Suppressor macrophage treated with lipopolysaccharide for 1 hour (primary cell): ENCODE measurements around the gene ATF3.
A peak's percentile ranks its signal among the peaks of the same experiment; 100 is the strongest.

Experiments
- DNase-seq, 3 donors: peaks; one replicate each; pipeline ENCODE4 v3.0.0-alpha.2; 2020 to 2022

ATF3 gene, protein sequence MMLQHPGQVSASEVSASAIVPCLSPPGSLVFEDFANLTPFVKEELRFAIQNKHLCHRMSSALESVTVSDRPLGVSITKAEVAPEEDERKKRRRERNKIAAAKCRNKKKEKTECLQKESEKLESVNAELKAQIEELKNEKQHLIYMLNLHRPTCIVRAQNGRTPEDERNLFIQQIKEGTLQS

DNA sequence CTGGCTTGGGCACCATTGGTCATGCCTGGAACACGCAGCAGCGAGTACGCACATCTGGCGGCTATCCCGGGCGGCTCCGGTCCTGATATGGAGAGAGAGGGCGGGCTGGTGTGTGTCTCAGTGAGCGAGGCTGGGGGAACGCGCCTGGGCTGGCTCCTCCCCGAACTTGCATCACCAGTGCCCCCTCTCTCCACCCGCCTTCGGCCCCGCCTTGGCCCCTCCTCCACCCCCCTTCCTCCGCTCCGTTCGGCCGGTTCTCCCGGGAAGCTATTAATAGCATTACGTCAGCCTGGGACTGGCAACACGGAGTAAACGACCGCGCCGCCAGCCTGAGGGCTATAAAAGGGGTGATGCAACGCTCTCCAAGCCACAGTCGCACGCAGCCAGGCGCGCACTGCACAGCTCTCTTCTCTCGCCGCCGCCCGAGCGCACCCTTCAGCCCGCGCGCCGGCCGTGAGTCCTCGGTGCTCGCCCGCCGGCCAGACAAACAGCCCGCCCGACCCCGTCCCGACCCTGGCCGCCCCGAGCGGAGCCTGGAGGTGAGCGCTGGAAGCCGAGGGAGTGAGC is at the start of gene ATF3:
TSS of gene ATF3 (plus strand) at position 370 of the 567 bp plus-strand sequence. CDS start 6,261 bp downstream, outside the sequence.
- DNase-seq, result peak; percentile 99 to 100 (median 100)

DNA sequence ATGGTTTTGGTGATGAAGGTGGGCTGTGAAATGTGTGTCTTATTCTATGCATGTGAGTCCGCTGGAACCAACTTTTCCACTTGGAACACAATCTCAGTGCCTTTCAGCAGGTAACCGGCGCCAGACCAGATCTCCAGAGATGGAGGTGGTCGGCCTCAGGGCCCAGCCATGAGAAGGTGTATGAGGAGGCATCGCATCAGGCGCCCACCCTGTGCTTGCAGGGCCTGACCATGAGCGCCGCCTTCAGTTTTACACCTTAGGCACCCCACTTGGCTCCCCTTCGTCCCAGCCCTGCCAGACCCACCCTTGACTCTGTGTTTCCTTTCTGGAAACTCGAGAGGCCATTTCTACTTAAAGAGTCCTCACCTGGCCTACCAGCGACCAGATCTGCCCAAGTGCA is 48.6 kb upstream of the ATF3 start:
- no peak for DNase-seq

DNA sequence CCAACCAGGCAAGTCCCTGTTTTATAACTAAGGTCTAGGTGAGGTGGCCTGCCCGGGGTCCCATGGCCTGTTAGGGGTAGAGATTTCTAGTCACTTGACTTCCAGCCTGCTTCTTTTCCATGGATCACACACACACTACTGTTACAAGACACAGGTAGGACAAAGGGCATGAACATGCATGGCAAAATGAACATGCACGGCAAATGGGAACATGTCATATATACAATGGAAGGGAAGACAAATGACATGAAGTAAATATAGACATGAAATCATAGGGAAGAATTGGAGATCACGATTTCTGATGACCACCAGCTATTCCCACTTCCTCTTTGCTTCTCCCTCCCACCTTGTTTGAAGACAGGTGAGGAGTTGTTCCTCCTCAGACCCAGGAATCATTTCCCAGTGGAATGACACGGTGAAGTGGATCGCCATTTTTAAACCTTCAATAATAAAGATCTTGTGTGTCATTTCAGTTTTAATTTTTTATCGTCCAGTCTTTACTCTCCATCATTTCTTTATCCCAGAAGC is 47.6 kb upstream of the ATF3 start:
- no peak for DNase-seq

DNA sequence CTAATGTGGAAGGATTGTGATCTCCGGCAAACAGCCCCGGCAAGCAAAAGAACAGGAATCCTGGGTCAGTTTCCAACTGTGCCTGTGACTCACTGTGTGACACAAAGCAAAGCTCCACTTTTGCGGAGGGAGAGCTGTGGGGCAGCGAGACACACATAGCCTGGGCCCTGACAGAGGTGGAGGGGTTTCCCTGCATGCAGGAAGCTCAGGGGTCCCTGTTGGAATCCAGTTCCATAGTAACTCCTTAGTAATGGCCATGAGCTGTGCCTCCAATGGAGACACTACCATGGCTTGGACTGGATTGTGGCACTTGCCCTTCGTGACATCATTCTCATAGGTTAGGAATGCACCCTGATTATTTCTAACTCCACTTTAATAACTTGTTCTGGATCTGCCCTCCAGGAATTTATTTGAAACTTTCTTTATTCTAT is 47.0 kb upstream of the ATF3 start:
- peak in 1 of 3 donors; percentile 40 for DNase-seq

DNA sequence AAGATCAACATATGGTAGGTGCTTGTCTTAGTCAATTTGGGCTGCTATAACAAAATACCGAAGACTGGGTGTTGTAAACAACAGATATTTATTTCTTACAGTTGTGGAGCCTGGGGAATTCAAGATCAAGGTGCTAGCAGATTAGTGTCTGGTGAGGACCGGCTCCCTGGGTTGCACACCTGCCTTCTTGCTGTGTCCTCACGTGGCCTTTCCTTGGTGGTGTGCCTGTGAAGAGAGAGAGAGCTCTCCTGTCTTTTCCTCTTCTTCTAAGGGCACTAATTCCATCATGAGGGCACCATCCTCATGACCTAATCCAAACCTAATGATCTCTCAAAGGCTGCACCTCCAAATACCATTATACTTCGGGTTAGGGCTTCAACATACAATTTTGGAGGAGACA is 45.8 kb upstream of the ATF3 start:
- DNase-seq, result no peak

DNA sequence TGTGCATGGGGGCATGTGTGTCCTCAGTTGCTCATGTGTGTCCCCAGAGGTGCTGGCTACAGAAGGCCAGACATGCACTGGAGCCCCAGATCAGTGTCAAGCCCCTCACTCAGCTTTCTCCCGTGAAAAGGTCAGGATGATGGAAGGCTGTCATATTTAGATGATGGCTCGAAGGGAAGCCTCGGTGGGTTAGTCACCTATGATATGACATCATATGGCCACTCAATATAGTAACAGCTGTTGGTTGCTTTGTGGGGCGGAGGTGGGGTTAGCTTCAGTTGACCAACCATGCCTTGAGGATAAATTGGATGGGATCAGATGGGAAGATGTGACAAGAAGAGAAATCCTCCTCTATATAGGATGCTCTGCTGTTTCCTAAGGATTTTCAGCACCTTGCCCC is 43.5 kb upstream of the ATF3 start:
- DNase-seq, result peak in 1 of 3 donors; percentile 50

DNA sequence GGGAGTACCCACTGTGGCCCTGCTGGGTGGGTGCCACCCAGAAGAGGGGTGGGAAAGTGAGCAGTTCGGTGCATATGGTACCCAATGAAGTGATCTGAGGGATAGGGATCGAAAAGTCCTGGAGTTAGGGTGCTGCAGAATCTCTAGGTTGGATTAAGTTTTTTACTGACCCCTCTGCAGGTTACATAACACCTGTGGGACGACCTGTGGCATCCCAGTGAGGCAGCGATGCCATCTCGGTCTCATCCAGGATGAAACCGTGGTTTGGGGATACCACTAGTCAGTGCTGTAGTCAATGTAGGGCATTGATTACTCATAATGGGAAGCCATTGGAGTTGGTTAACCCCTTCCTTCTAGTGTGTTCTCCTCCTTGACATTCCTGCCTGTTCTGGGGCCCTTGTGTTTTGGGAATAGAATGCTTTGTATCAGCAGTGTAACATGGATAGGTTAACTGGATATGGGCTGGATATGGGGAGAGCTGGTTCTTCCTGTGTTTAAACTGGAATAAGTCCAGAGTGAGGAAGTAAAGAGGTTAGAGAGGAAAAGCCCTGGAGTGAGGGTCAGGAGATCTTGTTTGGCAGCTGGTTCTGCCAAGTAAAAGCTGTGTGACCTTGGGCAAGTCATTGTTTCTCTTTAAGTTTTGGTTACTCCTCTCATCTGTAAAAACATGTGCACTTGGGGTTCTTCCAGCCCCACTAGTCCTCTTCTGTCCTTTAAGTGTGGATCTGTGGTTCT is 42.8 kb upstream of the ATF3 start:
- no peak for DNase-seq

DNA sequence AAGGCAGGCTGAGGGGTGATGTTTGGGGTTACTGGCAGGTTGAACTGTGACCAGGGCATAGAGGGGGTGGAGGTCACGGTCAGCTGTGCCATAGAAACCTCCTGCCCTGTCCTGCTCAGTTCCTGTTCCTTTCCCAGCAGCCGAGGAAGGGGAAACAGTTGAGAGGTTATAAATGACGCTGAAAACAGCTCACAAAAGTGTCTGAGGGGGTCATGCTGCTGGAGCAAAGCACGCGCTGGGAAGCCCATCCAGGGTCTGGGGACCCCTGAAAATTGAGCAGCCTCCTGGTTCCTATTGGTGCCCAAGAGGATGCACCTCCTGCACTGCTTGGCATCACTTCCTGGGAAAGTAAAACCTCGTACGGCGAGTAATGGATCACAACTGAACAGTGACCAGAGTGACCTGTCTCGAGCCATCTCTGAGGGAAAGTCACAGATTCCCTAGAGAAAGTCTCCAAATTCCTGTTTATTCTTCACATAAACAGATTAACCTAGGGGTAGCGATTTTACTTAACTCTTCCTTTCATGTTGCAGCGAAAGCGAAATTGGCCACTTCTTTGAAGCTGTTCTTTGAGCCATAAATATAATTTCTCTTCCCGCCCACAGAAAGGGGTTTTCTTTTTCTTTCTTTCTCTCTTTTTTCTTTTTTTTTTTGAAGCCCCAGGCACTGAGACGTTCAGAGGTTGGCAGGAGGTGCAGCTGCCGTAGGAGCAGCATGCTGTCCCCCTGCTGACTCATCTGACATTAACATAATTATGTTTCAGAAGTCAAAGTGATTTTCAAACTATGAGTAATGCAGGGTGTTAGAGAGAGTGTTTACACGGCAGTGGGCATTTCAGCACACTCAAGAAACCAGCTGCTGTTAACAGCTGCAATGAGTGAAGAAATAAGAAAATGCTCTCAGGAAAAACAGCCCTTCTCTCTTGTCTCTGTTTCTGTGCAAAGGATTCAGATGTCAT is 41.8 kb upstream of the ATF3 start:
- DNase-seq, result peak; percentile 82 to 95 (median 93)

DNA sequence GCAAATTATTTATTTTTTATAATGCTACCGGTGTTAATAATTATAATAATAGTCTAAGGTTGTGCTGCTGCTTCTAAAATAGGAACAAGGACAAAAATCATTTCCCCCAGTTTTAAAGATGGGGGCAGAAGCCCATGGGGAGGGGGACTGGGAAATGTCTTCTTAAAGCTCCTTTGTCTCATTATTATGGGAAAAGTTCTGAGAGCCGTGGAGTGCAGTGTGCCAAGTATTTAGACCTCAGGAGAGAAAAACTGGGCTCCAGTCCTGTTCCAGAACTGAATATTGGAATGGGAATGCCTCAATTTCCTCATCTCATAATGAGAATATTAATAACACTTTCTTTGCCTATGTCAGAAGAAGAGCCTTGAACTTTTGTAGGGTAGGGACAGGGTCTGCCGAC is 40.9 kb upstream of the ATF3 start:
- DNase-seq, result no peak

DNA sequence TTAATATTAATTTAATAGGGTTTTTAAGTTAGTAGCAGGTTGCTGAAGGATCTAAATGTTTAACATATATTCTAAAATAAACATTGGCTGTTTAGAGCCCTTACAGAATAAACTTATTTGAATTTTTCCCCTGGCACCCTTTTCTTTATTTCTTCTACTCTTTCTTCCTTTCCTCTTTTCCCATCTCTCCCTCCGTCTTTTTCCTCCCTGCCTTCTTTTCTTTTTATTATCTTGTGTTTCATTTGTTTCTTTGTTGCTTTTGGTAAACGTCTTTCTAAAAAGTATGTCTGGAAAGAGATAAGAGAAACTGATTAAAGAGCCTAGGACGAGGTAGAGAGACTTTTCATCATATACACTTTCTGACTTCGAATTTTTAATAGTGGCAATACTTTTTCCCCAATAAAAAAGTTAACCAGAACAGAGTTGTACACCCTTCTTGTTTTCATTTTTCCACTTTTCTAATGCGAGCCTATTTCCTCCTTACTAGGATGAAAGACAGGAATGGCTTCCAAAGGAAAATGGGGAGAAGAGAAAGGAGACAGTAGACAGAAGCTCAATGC is 39.5 kb upstream of the ATF3 start:
- DNase-seq, result no peak

DNA sequence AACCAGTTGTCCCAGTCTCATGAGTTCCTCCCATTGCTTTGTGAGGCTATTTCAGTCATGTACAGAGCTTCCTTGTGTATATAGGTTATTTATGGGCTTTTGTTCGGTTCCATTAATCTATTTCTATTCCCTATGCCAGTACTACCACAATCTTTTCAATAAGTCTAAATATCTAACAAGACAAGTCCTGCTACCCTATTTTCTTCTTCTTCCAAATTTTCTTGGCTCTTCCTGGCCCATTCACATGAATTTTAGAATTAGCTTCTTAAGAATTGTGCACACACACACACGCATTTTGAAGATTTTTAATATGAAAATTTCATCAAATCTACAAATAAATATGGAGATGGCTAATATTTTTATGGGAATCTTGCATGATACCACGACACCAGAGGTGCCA is 33.8 kb upstream of the ATF3 start:
- no peak for DNase-seq

DNA sequence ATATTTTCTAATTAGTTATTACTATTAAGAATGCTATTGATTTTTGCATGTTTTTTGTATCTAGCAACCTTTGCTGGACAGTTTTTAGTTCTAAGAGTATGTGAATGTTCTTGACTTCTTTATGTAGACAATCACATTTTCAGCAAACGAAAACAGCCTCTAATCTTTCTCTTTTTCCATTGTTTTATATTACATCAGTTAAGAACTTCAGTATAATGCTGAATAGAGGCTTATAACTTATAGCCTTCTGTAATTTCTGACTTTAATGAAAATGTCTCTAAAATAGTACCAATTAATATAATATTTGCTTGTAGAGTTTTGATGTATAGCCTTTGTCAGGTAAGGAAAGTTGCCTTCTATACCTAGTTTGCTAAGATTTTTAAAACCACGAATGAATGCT is 33.2 kb upstream of the ATF3 start:
- no peak for DNase-seq

DNA sequence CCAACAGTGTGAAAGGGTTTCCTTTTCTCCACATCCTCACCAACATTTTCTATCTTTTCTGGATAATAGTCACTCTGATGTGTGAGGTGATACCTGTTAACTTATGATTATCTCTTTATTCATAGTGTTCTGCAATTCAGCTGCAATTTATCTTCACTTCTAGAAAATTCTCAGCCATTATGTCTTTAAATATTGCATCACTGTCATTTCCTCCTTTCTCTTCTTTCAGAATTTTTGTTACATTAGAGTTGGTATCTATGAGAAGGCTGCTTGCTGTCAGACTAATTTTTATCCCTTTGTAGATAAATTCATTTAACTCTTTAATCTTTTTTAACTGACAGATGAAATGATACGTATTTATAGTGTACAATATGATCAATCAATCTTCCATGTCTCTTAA is 30.5 kb upstream of the ATF3 start:
- DNase-seq, result peak in 2 of 3 donors; percentile 51 to 54

DNA sequence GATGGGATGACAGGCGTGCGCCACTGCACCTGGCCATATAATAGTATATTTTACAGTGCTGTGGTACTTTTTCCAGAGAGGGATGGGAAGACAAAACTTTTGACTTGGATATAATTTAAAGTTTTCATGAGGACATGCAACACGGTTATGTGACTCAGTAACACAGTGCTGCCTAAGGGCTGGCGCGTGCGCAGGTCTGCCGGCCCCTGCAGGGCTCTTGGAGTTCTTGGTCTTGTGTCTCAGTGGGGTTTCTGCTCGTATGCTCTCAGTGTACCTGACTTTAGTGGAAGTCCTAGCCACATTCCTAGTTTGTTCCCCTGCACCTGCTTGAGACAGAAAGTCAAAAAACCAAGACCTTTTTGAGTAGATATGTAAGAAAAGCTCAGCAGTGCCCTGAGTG is 27.5 kb upstream of the ATF3 start:
- DNase-seq, result no peak

DNA sequence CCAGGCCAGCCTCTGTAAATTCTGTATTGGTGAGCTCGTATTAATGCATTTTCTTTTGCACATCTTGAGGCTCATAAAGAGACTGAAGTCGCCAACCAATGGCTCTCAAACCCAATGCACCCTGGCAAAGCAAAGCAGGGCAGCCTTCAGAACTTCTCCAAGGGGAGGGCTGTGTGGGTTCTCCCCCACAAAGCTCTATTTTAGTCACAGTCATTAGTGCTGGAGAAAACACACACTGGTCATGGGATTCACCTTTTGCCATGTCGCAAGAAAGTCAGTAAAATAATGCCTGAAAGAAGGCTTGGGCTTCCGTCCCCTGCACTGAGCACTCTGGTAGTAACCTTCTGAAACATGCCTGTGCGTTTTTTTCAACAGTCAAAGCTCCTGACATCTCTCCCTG is 26.3 kb upstream of the ATF3 start:
- peak; percentile 26 to 47 (median 32) for DNase-seq

DNA sequence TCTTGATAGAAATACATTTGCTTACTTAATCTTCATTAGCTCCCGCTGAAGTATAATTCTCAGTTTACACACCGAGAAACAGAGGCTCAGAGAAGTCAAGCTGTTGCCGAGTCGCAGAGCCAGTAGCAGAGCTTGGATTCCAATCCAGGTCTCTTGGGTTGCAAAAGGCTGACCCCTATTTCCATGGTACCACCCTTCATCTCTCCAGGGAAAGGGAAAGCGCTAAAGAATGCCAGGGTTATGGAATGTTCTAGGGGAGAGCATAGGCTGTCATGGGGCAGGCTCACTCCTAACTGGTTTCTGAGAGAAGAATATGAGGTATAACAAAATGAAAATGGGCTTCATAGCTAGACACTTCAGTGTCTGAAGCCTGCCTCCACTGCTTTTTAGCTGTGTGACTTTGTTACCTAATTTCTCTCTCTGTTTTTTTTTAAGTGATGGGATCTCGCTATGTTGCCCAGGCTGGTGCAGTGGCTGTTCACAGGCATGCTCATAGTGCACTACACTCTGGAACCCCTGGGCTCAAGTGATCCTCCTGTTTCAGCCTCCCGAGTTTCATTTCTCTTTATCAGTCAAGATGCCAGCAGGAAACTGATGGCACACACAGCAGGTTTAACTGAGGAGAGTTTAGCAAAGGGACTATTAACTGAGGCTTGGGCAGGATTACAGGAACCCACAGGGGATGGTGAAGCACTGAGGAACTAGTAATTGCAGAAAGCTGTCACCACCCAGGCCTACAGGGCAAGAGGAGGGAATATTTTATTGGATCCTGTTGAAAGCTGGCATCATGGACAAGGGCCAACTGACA is 25.5 kb upstream of the ATF3 start:
- DNase-seq, result no peak

DNA sequence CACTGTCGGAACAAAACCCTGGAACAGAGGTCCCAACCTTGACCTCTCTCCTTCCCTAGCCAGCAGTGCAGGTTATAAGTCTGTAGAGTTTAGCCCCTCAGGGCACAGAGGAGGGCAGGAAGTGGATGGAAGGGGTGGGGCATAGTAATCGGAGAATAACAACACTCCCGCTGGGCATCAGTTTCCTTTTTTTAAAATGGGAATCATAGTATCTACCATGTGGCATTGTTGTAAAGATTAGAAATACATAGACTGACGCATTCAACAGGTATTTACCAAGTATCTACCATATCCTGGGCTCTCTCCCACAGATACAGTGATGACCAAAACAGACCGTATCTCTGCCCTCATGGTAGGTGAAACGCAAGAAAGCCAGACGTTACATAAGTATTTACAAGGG is 24.9 kb upstream of the ATF3 start:
- no peak for DNase-seq

DNA sequence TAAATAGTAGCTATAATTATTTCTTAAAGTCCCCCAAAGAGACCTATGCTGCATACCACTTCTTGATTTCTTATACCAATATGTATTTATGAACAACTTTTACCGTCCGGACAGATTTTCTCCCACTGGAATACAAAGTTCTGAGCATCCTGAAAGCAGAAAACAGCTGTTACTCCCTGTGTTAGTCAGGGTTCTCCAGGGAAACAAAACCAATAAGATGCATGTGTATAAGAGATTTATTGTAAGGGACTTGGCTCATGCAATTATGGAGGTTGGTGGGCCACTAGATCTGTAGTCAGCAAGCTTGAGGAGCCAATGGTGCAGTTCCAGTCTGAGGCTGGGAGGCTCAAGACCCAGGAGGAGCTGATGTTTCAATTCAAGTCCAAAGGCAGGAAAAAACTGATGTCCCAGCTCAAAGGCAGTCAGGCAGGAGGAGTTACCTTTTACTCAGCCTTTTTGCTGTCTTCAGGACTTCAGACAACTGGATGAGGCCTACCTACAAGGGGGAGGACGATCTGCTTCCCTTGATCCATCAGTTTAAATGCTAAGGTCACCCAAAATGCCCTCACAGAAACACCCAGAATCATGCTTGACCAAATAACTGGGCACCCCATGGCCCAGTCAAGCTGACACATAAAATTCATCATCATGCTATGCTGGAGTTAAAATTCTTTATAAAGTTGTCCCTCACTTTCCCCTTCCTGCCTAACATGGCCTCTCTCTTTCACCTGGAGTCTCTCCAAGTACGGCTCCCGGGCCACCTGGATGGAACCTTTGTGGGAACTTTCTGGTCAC is 24.3 kb upstream of the ATF3 start:
- no peak for DNase-seq

DNA sequence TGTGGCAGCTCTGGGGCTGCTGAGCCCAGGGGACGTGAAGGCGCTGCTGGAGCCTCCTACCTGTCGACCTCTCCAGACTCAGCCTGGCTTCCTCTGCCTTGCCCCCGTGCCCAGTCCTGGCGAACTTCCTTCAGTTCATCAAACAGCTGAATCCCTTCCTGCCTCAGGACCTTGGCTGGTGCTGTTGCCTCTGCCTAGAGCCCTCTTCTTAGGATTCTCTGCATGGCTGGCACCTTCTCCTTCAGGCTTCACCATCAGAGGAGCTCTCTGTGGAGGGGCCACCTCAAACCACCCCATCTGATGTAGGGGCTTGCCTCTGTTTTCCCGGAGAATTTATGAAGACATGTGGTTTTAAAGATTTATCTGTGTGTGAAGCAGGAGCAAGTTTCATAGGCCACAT is 23.4 kb upstream of the ATF3 start:
- no peak for DNase-seq

DNA sequence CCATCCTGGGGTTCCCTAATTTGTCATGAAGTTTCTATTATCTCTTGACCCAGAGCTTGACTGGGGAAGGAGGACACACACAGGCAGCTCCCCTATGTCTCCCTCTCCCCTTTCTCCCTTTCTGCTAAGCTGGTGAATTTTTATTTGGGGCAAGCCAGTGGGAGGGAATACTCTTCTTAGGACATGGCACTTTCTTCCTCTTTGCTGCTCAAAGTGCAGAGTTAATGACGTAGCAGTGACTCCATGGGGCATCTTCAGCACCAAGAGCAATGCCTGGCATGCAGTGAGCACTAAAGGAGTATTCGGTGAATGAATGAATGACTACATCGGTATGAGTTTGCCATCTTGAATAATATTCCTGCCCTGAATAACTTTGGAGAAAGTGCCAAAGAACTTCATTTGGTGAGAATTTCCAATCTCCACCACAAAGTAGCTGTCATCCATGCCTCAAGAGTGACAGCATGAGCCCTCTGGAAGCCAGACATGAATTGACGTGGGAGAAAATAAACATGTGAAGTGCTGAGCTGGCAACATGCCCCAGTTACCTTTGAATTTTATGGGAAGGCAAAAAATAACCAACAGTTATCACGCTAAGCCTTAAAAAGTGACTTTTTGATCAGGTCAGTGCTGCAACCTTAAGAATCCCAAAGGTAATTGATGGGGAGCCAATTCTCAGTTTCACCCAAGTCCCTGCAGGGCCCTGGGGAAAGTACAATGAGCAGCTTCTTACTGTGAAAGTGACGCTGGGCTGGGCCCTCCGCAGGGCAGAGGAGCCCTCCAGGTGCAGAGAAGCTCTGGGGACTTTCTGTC is 22.1 kb upstream of the ATF3 start:
- DNase-seq, result peak in 2 of 3 donors; percentile 33 to 35
